Tibial nerve (tissue), 4 donors: Measurements from ENCODE around the gene PSMA6.

ENCODE experiments used
- EP300 ChIP-seq, 2 donors: sonication (generic); formaldehyde crosslinking; IDR thresholded peaks; one replicate each; pipeline ENCODE4 v1.6.1; 2017; ENCODE audit warnings: antibody characterized with exemption in 2 of 2, mild to moderate bottlenecking in 1 of 2
- POLR2A ChIP-seq, 2 donors: fragments of 450-650 bp; IDR thresholded peaks; one replicate each; pipeline ENCODE4 v1.6.1; 2017; ENCODE audit warnings: antibody characterized with exemption in 2 of 2, mild to moderate bottlenecking in 2 of 2, moderate library complexity in 2 of 2
- TF ChIP-seq, protein P1 (sequence below), 5 experiments: fragments of 200-600 bp in 3 of 5; fragments of 450-650 bp in 2 of 5; sonication (generic) in 3 of 5; IDR thresholded peaks; one replicate each; pipeline ENCODE4 v1.5.1; 2016 to 2019; ENCODE audit warnings: antibody characterized with exemption in 5 of 5, mild to moderate bottlenecking in 3 of 5, moderate library complexity in 2 of 5

DNA sequence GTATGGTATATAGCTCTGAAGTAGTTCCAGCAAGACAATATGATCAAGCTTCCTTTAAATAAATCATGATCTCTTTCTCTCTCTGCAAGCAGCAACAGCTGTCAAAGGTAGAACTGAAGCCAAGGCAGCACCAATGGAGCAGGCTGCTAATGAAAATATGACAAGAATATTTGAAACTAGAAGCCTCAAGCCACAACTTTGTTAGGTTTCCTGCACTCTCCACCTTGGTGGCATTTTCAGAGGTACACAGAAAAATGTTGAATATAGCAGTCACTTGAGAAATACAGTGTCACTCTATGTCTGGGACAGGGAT, 43.8 kb upstream of the PSMA6 start:
- TF ChIP-seq, protein P1, sequence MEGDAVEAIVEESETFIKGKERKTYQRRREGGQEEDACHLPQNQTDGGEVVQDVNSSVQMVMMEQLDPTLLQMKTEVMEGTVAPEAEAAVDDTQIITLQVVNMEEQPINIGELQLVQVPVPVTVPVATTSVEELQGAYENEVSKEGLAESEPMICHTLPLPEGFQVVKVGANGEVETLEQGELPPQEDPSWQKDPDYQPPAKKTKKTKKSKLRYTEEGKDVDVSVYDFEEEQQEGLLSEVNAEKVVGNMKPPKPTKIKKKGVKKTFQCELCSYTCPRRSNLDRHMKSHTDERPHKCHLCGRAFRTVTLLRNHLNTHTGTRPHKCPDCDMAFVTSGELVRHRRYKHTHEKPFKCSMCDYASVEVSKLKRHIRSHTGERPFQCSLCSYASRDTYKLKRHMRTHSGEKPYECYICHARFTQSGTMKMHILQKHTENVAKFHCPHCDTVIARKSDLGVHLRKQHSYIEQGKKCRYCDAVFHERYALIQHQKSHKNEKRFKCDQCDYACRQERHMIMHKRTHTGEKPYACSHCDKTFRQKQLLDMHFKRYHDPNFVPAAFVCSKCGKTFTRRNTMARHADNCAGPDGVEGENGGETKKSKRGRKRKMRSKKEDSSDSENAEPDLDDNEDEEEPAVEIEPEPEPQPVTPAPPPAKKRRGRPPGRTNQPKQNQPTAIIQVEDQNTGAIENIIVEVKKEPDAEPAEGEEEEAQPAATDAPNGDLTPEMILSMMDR (IDR thresholded peaks at IDR 0.05): no peak
- TF ChIP-seq EP300 (IDR thresholded peaks at IDR 0.05) (no peak), POLR2A (IDR thresholded peaks at IDR 0.05) (no peak)
